ENCODE measurements around the gene CYB5R3. TPM values are rescaled to one million over a fixed set of nuclear protein-coding genes. Genes with fewer than 3 reads are reported as not detected.

CYB5R3 gene
- total and polyA plus RNA-seq, 2 donors (not counting 1 experiment from before 2014, with no cell fraction given) = 82.1 to 298 TPM

DNA sequence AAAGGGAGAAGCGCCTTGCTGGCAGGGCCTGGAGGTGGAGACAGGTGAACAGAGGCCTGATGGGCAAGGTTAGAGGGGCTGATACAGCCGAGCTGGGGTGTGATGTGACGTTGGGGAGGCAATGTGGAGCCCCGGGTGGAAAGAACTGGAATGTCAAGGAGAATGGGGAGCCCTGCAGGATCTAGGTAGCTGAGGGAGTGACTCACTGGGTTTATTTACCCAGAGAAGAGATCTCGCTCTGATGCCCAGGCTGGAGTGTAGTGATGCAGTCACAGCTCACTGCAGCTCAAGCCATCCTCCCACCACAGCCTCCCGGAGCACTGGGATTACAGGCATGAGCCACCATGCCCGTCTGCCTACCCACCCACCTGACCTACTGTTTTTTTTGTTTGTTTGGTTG lies 1.9 kb upstream of the CYB5R3 start:
- Histone ChIP-seq H3K27me3 (ENCODE audit: control insufficient read depth, insufficient read depth, low read length) (no peaks in the 10 kb centered on the region), H3K9me3 (ENCODE audit: control insufficient read depth, insufficient read depth, low read depth, low read length) (no peaks in the 10 kb centered on the region), H3K4me3 (replicated peaks in 1 of 4; ENCODE audit: control extremely low read depth in 1 of 4, insufficient read depth in 1 of 4, low read depth in 3 of 4, low read length in 4 of 4) (no peak overlapping the region), H3K4me2 (ENCODE audit: extremely low read depth, insufficient read depth, low read length) (no peak overlapping the region), H3K79me2 (ENCODE audit: control insufficient read depth, insufficient read depth, low read length) (peaks cover 27% of the 10 kb centered on the region), H3K27ac (ENCODE audit: insufficient read depth, low read length) (no peak overlapping the region), H2AFZ (ENCODE audit: low read length) (no peak overlapping the region), H3K9ac (ENCODE audit: insufficient read depth, low read length) (no peak overlapping the region), H4K20me1 (ENCODE audit: control insufficient read depth, extremely low read depth, insufficient read depth, low read length) (no peaks in the 10 kb centered on the region), H3K4me1 (ENCODE audit: control insufficient read depth, extremely low read depth, insufficient read depth, low read length) (peaks cover 12% of the 10 kb centered on the region), H3K36me3 (ENCODE audit: control insufficient read depth, insufficient read depth, low read length) (no peaks in the 10 kb centered on the region)
- TF ChIP-seq EZH2 (IDR thresholded peaks at IDR 0.05; ENCODE audit: low read length, missing control alignments) = no peak
- TF ChIP-seq, protein P1, sequence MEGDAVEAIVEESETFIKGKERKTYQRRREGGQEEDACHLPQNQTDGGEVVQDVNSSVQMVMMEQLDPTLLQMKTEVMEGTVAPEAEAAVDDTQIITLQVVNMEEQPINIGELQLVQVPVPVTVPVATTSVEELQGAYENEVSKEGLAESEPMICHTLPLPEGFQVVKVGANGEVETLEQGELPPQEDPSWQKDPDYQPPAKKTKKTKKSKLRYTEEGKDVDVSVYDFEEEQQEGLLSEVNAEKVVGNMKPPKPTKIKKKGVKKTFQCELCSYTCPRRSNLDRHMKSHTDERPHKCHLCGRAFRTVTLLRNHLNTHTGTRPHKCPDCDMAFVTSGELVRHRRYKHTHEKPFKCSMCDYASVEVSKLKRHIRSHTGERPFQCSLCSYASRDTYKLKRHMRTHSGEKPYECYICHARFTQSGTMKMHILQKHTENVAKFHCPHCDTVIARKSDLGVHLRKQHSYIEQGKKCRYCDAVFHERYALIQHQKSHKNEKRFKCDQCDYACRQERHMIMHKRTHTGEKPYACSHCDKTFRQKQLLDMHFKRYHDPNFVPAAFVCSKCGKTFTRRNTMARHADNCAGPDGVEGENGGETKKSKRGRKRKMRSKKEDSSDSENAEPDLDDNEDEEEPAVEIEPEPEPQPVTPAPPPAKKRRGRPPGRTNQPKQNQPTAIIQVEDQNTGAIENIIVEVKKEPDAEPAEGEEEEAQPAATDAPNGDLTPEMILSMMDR (conservative IDR thresholded peaks at IDR 0.05 in 1 of 2, IDR thresholded peaks at IDR 0.05 in 1 of 2; ENCODE audit: low read depth in 1 of 2, low read length in 2 of 2) = no peak
- peak in 1 of 2 donors; percentile 51 for DNase-seq (ENCODE audit: low read depth in 2 of 2)

DNA sequence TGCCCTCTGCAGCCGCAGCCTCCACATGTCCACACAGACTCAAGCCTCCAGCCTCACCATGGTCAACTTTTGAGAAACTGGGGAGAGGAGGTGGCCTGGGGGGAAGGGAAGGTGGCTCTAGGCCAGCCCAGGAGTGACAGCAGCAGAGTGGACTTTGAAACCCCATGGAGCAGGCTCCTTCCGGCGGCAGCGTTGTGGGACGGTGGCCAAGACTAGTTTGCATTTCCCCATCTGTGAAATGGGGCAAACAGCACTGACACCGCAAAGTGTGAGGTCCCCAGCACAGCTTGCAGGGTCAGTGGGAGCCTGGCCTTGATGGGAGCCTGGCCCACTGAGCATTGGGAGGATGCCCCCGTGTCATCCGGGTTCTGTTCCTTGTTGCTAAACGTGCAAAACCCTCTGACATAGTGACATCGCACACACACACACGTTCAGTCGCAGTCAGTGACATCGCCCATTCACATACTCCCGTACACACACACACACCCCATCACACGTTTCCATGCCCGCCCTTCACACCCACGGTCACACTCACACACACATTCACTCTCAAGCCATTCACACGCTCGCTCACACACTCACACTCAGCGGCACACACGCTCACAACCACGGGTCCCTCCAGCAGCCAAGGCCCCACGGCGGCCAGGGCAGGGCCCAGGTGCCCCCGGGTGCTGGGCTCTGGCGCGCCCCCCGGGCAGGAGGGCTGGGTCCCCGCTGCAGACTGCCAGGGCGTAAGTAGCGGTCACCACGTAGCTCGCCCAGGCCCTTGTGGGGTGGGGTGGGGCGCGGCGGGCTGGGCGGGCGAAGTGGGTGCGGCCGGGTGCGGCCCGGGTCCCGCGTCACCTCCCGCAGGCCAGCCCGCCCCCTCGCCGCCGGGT lies 585 bp downstream of the CYB5R3 start:
- Histone ChIP-seq H3K9me3 (ENCODE audit: control insufficient read depth, insufficient read depth, low read depth, low read length) (no peaks in the 10 kb centered on the region), H4K20me1 (ENCODE audit: control insufficient read depth, extremely low read depth, insufficient read depth, low read length) (no peaks in the 10 kb centered on the region), H3K27ac (ENCODE audit: insufficient read depth, low read length) (peak overlapping the region; percentile 94), H3K4me3 (replicated peaks in 1 of 4; ENCODE audit: control extremely low read depth in 1 of 4, insufficient read depth in 1 of 4, low read depth in 3 of 4, low read length in 4 of 4) (peak overlapping the region; percentile 81 to 98 (median 94)), H3K79me2 (ENCODE audit: control insufficient read depth, insufficient read depth, low read length) (peaks cover 52% of the 10 kb centered on the region), H2AFZ (ENCODE audit: low read length) (peak overlapping the region; percentile 19), H3K4me2 (ENCODE audit: extremely low read depth, insufficient read depth, low read length) (peak overlapping the region; percentile 94), H3K9ac (ENCODE audit: insufficient read depth, low read length) (peak overlapping the region; percentile 96), H3K36me3 (ENCODE audit: control insufficient read depth, insufficient read depth, low read length) (no peaks in the 10 kb centered on the region), H3K27me3 (ENCODE audit: control insufficient read depth, insufficient read depth, low read length) (no peaks in the 10 kb centered on the region), H3K4me1 (ENCODE audit: control insufficient read depth, extremely low read depth, insufficient read depth, low read length) (peaks cover 32% of the 10 kb centered on the region)
- DNase-seq (ENCODE audit: low read depth in 2 of 2) = peak; percentile 38 to 65
- TF ChIP-seq EZH2 (IDR thresholded peaks at IDR 0.05; ENCODE audit: low read length, missing control alignments) = no peak
- TF ChIP-seq, protein P1 (conservative IDR thresholded peaks at IDR 0.05 in 1 of 2, IDR thresholded peaks at IDR 0.05 in 1 of 2; ENCODE audit: low read depth in 1 of 2, low read length in 2 of 2) = no peak

DNA sequence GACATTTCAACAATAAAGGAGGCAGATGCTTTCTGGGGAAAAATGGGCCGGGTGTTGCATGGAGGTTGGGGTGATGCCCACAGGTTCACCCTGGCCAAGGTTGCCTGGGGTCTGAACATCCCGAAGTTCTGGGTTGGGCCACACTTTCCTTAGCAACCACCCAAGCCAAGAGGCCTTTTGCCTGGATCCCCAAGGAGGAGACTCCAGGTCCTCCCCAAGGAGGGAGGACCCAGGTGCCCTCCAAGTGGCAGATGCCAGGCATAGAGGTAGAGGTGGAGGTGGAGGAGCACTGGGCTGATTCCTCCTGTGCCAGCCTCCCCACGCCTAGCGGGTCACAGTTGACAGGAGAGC lies 1.2 kb downstream of the CYB5R3 start:
- H3K27me3 ChIP-seq (ENCODE audit: control insufficient read depth, insufficient read depth, low read length) = no peaks in the 10 kb centered on the region
- peak overlapping the region; percentile 96 for H3K9ac ChIP-seq (ENCODE audit: insufficient read depth, low read length)
- no peaks in the 10 kb centered on the region for H4K20me1 ChIP-seq (ENCODE audit: control insufficient read depth, extremely low read depth, insufficient read depth, low read length)
- DNase-seq (ENCODE audit: low read depth in 2 of 2) = no peak
- TF ChIP-seq, protein P1 (conservative IDR thresholded peaks at IDR 0.05 in 1 of 2, IDR thresholded peaks at IDR 0.05 in 1 of 2; ENCODE audit: low read depth in 1 of 2, low read length in 2 of 2) = no peak
- no peak for TF ChIP-seq EZH2 (IDR thresholded peaks at IDR 0.05; ENCODE audit: low read length, missing control alignments)
- H3K79me2 ChIP-seq (ENCODE audit: control insufficient read depth, insufficient read depth, low read length) = peaks cover 58% of the 10 kb centered on the region
- H3K27ac ChIP-seq (ENCODE audit: insufficient read depth, low read length) = peak overlapping the region; percentile 94
- no peaks in the 10 kb centered on the region for H3K9me3 ChIP-seq (ENCODE audit: control insufficient read depth, insufficient read depth, low read depth, low read length)
- H3K4me2 ChIP-seq (ENCODE audit: extremely low read depth, insufficient read depth, low read length) = peak overlapping the region; percentile 94
- no peaks in the 10 kb centered on the region for H3K36me3 ChIP-seq (ENCODE audit: control insufficient read depth, insufficient read depth, low read length)
- H2AFZ ChIP-seq (ENCODE audit: low read length) = no peak overlapping the region
- H3K4me3 ChIP-seq (replicated peaks in 1 of 4; ENCODE audit: control extremely low read depth in 1 of 4, insufficient read depth in 1 of 4, low read depth in 3 of 4, low read length in 4 of 4) = peak overlapping the region; percentile 81 to 98 (median 94)
- peaks cover 32% of the 10 kb centered on the region for H3K4me1 ChIP-seq (ENCODE audit: control insufficient read depth, extremely low read depth, insufficient read depth, low read length)
